Lower lobe of right lung (tissue), 2 donors: Measurements from ENCODE around the gene BIRC5. TPM values are rescaled to one million over a fixed set of nuclear protein-coding genes. Genes with fewer than 3 reads are reported as not detected.

Experiments used
- ATAC-seq, 2 donors: fragments of 200-7000 bp; cut with Tn5 transposase; one replicate each; pipeline ENCODE4 v1.9.1; 2020 to 2022; ENCODE audit warnings: mild to moderate bottlenecking in 2 of 2, moderate library complexity in 2 of 2
- DNase-seq: peaks from one replicate; pipeline ENCODE4 v3.0.0-alpha.2; 2020
- H3K27ac ChIP-seq: fragments of 200-600 bp; one replicate; pipeline ENCODE4 v1.8.0; 2022
- H3K27me3 ChIP-seq: fragments of 200-600 bp; one replicate; pipeline ENCODE4 v1.8.0; 2022; ENCODE audit warnings: low read depth
- H3K36me3 ChIP-seq: fragments of 200-600 bp; one replicate; pipeline ENCODE4 v1.8.0; 2022; ENCODE audit warnings: mild to moderate bottlenecking
- H3K4me1 ChIP-seq: fragments of 200-600 bp; one replicate; pipeline ENCODE4 v1.8.0; 2022
- H3K4me3 ChIP-seq: fragments of 200-600 bp; one replicate; pipeline ENCODE4 v1.8.0; 2022; ENCODE audit warnings: mild to moderate bottlenecking
- H3K9me3 ChIP-seq: fragments of 200-600 bp; one replicate; pipeline ENCODE4 v1.8.0; 2022
- intact Hi-C: fragments of 100-400 bp; cut with DNase I; formaldehyde crosslinking; loops from one replicate; pipeline ENCODE4 v1.11.0; 2022
- total RNA-seq: library from RNA; stranded (reverse); fragmentation: NEBNext Ultra II Directional; extraction: Animal tissue kit (Norgen Biotek cat#: 25700); gene quantifications from one replicate; pipeline ENCODE4 v1.2.1, GENCODE V29; 2021
- TF ChIP-seq, protein P1 (sequence below): fragments of 200-600 bp; IDR thresholded peaks from one replicate; pipeline ENCODE4 v1.8.0; 2022; ENCODE audit warnings: antibody characterized with exemption, mild to moderate bottlenecking
- donor health status: DM: no; HTN: yes; CAD: no; lungs with severe emphysema.

The BIRC5 gene
- total RNA-seq, 1 donor from 2014 or later, result 1.8 TPM

GRCh38 chr17:78241277-78242023 lies 27.4 kb downstream of the BIRC5 start:
- Histone ChIP-seq H3K27me3 (no peaks in the 10 kb centered on the region), H3K9me3 (no peaks in the 10 kb centered on the region), H3K36me3 (no peaks in the 10 kb centered on the region), H3K4me1 (no peaks in the 10 kb centered on the region), H3K27ac (no peak overlapping the region), H3K4me3 (no peak overlapping the region)
- TF ChIP-seq, protein P1, sequence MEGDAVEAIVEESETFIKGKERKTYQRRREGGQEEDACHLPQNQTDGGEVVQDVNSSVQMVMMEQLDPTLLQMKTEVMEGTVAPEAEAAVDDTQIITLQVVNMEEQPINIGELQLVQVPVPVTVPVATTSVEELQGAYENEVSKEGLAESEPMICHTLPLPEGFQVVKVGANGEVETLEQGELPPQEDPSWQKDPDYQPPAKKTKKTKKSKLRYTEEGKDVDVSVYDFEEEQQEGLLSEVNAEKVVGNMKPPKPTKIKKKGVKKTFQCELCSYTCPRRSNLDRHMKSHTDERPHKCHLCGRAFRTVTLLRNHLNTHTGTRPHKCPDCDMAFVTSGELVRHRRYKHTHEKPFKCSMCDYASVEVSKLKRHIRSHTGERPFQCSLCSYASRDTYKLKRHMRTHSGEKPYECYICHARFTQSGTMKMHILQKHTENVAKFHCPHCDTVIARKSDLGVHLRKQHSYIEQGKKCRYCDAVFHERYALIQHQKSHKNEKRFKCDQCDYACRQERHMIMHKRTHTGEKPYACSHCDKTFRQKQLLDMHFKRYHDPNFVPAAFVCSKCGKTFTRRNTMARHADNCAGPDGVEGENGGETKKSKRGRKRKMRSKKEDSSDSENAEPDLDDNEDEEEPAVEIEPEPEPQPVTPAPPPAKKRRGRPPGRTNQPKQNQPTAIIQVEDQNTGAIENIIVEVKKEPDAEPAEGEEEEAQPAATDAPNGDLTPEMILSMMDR, result no peak
- intact Hi-C loops, result no loop called here
- ATAC-seq, result peak in 1 of 2 donors; percentile 19
- DNase-seq, result no peak

- H3K27ac ChIP-seq, result no peak overlapping the region
- H3K9me3 ChIP-seq, result no peaks in the 10 kb centered on the region
- H3K4me3 ChIP-seq, result no peak overlapping the region
- intact Hi-C loops, result no loop called here
- ATAC-seq (peak in 1 of 2 donors; percentile 50), DNase-seq (no peak)
- no peaks in the 10 kb centered on the region for H3K4me1 ChIP-seq
- H3K36me3 ChIP-seq, result no peaks in the 10 kb centered on the region
- TF ChIP-seq, protein P1, result no peak
- no peaks in the 10 kb centered on the region for H3K27me3 ChIP-seq
These were observed 28.1 kb downstream of the BIRC5 start for GRCh38 chr17:78242024-78242742.

GRCh38 chr17:78247304-78247703 lies 33.3 kb downstream of the BIRC5 start:
- TF ChIP-seq, protein P1, result no peak
- H3K4me1 ChIP-seq, result peaks cover 21% of the 10 kb centered on the region
- H3K9me3 ChIP-seq, result no peaks in the 10 kb centered on the region
- intact Hi-C loops, result no loop called here
- no peak for DNase-seq
- H3K36me3 ChIP-seq, result no peaks in the 10 kb centered on the region
- no peak overlapping the region for H3K27ac ChIP-seq
- H3K27me3 ChIP-seq, result no peaks in the 10 kb centered on the region
- H3K4me3 ChIP-seq, result no peak overlapping the region
- ATAC-seq, result no peak

GRCh38 chr17:78248051-78248914 lies 34.2 kb downstream of the BIRC5 start:
- Histone ChIP-seq H3K27ac (no peak overlapping the region), H3K4me3 (no peak overlapping the region), H3K27me3 (no peaks in the 10 kb centered on the region), H3K36me3 (no peaks in the 10 kb centered on the region), H3K4me1 (peaks cover 27% of the 10 kb centered on the region), H3K9me3 (no peaks in the 10 kb centered on the region)
- TF ChIP-seq, protein P1, result no peak
- intact Hi-C loops, result no loop called here
- no peak for DNase-seq
- no peak for ATAC-seq

GRCh38 chr17:78249074-78249817 lies 35.2 kb downstream of the BIRC5 start:
- Histone ChIP-seq H3K9me3 (no peaks in the 10 kb centered on the region), H3K4me1 (peaks cover 35% of the 10 kb centered on the region), H3K27me3 (no peaks in the 10 kb centered on the region), H3K4me3 (no peak overlapping the region), H3K27ac (no peak overlapping the region), H3K36me3 (no peaks in the 10 kb centered on the region)
- intact Hi-C loops, result no loop called here
- DNase-seq (no peak), ATAC-seq (no peak)
- TF ChIP-seq, protein P1, result no peak
